ENCODE results near the gene ADAM19. TPM values are rescaled to one million over a fixed set of nuclear protein-coding genes. Genes with fewer than 3 reads are reported as not detected.

The ADAM19 gene
- total RNA-seq, 2 donors from 2014 or later, result 9.5 to 85.9 TPM

GRCh38 chr5:157576678-157577077, 1.1 kb upstream of the ADAM19 start:
- DNase-seq (ENCODE audit: low spot score in 2 of 2) (no peak), ATAC-seq (no peak)
- no peak overlapping the region for H3K27ac Mint-ChIP-seq
- H3K9me3 Mint-ChIP-seq, result no peaks in the 10 kb centered on the region
- H3K36me3 Mint-ChIP-seq, result peaks cover 5 to 25% of the 10 kb centered on the region in 2 donors

- peak in 1 of 2 donors; percentile 37 for DNase-seq (ENCODE audit: low spot score in 2 of 2)
- peak; percentile 40 to 52 for ATAC-seq
- H3K9me3 Mint-ChIP-seq, result no peaks in the 10 kb centered on the region
- H3K27ac Mint-ChIP-seq, result peak overlapping the region; percentile 62 to 75
- H3K36me3 Mint-ChIP-seq, result peaks cover 9 to 42% of the 10 kb centered on the region in 2 donors
Measured at GRCh38 chr5:157574456-157575380, 857 bp downstream of the ADAM19 start.

DNA sequence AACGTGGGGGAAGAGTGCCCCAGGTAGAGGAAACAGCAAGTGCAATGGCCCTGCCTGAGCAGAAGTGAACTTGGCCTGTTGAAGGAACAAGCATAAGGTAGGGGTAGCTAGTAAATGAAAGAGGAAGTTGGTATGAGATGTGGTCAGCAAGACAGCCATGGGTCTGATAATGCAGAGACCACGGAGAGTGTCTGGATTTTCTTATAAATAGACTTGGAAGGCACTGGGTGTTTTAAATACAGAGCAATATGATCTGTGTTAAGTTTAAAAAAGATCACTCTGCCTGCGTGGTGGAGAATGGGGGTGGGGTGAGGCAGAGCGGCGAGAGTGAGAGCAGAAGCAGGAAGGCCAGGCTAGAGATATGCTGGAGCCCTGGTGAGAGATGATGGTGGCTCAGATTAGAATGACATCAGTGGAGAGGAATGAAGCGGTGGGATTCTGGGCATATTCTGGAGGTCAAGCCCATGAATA, 4.2 kb downstream of the ADAM19 start:
- DNase-seq (ENCODE audit: low spot score in 2 of 2) (peak in 1 of 2 donors; percentile 22), ATAC-seq (peak in 1 of 2 donors; percentile 18)
- no peak overlapping the region for H3K27ac Mint-ChIP-seq
- peaks cover 12 to 74% of the 10 kb centered on the region in 2 donors for H3K36me3 Mint-ChIP-seq
- no peaks in the 10 kb centered on the region for H3K9me3 Mint-ChIP-seq

GRCh38 chr5:157570531-157571200, 4.9 kb downstream of the ADAM19 start:
- DNase-seq (ENCODE audit: low spot score in 2 of 2) (no peak), ATAC-seq (peak in 1 of 2 donors; percentile 11)
- H3K36me3 Mint-ChIP-seq, result peaks cover 12 to 74% of the 10 kb centered on the region in 2 donors
- no peak overlapping the region for H3K27ac Mint-ChIP-seq
- no peaks in the 10 kb centered on the region for H3K9me3 Mint-ChIP-seq

GRCh38 chr5:157568720-157569119, 6.9 kb downstream of the ADAM19 start:
- ATAC-seq, result no peak
- H3K36me3 Mint-ChIP-seq, result peaks cover 7 to 62% of the 10 kb centered on the region in 2 donors
- H3K27ac Mint-ChIP-seq, result no peak overlapping the region
- DNase-seq (ENCODE audit: low spot score in 2 of 2), result no peak
- no peaks in the 10 kb centered on the region for H3K9me3 Mint-ChIP-seq

- DNase-seq (ENCODE audit: low spot score in 2 of 2), result no peak
- H3K36me3 Mint-ChIP-seq, result peaks cover 7 to 64% of the 10 kb centered on the region in 2 donors
- no peak for ATAC-seq
- no peak overlapping the region for H3K27ac Mint-ChIP-seq
- no peaks in the 10 kb centered on the region for H3K9me3 Mint-ChIP-seq
Measured at GRCh38 chr5:157568222-157568621, 7.4 kb downstream of the ADAM19 start.

GRCh38 chr5:157566902-157567489, 8.6 kb downstream of the ADAM19 start:
- peaks cover 7 to 74% of the 10 kb centered on the region in 2 donors for H3K36me3 Mint-ChIP-seq
- no peak for DNase-seq (ENCODE audit: low spot score in 2 of 2)
- no peak overlapping the region for H3K27ac Mint-ChIP-seq
- no peak for ATAC-seq
- no peaks in the 10 kb centered on the region for H3K9me3 Mint-ChIP-seq

DNA sequence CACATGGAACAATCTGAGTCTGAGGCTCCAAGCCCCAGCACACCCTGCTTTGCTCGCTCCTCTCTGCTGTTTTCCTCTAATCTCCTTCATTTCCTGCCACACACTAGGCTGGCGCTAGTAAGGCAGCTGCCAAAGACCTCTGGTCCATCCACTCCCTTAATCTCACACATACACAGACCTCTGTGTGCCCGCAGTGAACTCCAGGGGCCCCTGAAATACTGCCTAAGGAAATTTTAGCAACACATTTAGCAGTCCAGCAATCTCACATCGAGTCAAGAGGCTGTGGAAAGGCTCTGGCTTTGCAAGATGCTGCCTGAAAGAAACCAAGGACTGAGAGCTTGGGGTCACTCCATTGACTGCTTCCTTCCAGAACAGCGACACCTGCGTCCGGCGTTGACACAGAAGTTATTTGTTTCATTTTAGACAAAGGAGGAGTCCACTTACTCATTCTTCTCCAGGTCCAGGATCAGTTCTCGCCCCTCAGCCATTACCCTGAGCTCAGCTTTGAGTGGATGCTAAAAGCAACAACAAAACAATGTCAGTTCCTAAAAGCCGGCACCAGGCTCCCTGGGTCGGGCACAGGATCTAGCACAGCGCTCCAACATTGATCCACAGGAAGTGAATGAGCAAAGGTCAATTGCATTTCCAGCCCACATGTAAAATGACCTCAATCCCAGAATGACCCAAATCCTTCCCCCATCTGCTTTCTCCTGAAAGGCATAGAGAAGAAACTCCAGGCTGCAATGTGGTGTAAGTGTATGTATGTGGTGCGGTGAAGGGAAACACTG, 11.5 kb downstream of the ADAM19 start:
- Mint-ChIP-seq H3K27ac (peak overlapping the region in 1 of 2 donors; percentile 83), H3K36me3 (peaks cover 0 to 64% of the 10 kb centered on the region in 2 donors), H3K9me3 (no peaks in the 10 kb centered on the region)
- no peak for ATAC-seq
- DNase-seq (ENCODE audit: low spot score in 2 of 2), result no peak

DNA sequence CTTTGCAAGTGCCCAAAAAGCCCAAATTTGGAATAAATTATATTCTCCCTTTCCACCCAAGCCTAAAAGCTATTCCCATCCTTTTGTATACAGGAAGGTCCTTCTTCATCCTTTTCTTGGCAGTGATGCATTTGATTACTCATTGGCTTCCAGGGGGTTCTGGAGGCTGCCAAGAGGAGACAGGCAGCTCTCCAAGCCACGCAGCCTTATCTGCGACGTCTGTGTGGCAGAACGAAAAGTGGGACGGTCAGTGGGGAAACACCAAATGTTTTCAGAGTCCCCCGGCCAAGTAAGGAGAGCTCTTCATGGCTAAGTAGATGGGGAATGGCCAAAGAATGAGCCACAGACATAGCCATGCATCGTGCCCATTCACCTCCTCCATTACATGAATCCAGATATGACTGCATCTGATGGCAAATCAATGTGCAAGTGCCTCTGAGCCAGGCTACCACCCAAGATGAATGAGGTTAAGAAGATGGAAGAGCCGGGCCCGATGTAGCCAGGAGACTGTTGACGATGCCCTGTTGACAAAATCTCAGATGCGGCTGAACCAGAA, 12.1 kb downstream of the ADAM19 start:
- Mint-ChIP-seq H3K9me3 (no peaks in the 10 kb centered on the region), H3K27ac (peak overlapping the region in 1 of 2 donors; percentile 83), H3K36me3 (peaks cover 0 to 58% of the 10 kb centered on the region in 2 donors)
- DNase-seq (ENCODE audit: low spot score in 2 of 2) (no peak), ATAC-seq (peak in 1 of 2 donors; percentile 24)

DNA sequence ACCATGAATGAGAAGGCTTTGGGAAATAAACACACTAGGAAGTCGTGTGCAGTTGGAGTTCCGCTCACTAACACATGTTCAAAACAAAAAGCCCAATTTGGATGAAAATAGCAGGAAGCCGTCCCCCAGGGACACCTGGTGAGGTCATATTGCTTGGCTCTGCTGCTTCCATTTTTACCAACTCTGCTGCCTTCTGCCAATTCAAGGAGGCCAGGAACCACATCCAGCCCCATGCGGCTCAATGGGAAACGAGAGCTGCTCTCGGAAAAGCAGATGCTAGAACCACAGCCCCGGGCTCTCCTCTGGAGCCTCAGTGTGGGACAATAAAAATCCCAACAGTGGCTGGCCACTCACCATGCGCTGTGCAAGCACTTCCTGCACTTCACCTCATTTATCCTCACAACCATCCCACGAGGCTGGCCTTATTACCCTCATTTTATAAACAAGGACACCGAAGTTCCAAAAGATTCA, 13.4 kb downstream of the ADAM19 start:
- no peaks in the 10 kb centered on the region for H3K9me3 Mint-ChIP-seq
- H3K36me3 Mint-ChIP-seq, result peaks cover 0 to 50% of the 10 kb centered on the region in 2 donors
- H3K27ac Mint-ChIP-seq, result no peak overlapping the region
- ATAC-seq (no peak), DNase-seq (ENCODE audit: low spot score in 2 of 2) (no peak)

DNA sequence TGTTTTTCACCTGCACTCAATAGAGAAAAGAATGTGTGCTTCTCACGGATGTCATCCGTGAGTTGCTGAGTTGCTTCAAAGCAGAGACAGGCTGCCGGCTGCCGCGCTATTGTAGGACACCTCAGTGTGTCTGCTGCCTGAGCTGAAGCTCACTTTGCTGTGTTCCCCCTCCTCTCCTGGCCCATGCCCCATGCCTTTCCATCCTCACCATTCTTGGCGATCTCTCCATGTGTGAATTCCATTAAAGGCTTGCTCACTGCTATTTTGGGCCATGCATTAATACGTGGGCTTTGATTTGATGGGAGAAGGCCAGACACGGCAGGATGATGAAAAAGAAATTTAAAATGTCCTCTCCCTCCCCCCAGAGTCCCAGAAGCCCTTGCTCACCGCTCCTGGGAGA, 14.5 kb downstream of the ADAM19 start:
- peaks cover 0 to 52% of the 10 kb centered on the region in 2 donors for H3K36me3 Mint-ChIP-seq
- H3K9me3 Mint-ChIP-seq, result no peaks in the 10 kb centered on the region
- H3K27ac Mint-ChIP-seq, result no peak overlapping the region
- ATAC-seq (no peak), DNase-seq (ENCODE audit: low spot score in 2 of 2) (no peak)

GRCh38 chr5:157559301-157559700, 16.3 kb downstream of the ADAM19 start:
- H3K36me3 Mint-ChIP-seq, result peaks cover 0 to 52% of the 10 kb centered on the region in 2 donors
- no peak for ATAC-seq

GRCh38 chr5:157558681-157559080, 16.9 kb downstream of the ADAM19 start:
- Mint-ChIP-seq H3K27ac (no peak overlapping the region), H3K36me3 (peaks cover 0 to 47% of the 10 kb centered on the region in 2 donors), H3K9me3 (no peaks in the 10 kb centered on the region)
- no peak for ATAC-seq
- DNase-seq (ENCODE audit: low spot score in 2 of 2), result no peak

More at GRCh38 chr5:157559301-157559700, 16.3 kb downstream of the ADAM19 start:
- DNase-seq (ENCODE audit: low spot score in 2 of 2), result no peak
- Mint-ChIP-seq H3K27ac (no peak overlapping the region), H3K9me3 (no peaks in the 10 kb centered on the region)

DNA sequence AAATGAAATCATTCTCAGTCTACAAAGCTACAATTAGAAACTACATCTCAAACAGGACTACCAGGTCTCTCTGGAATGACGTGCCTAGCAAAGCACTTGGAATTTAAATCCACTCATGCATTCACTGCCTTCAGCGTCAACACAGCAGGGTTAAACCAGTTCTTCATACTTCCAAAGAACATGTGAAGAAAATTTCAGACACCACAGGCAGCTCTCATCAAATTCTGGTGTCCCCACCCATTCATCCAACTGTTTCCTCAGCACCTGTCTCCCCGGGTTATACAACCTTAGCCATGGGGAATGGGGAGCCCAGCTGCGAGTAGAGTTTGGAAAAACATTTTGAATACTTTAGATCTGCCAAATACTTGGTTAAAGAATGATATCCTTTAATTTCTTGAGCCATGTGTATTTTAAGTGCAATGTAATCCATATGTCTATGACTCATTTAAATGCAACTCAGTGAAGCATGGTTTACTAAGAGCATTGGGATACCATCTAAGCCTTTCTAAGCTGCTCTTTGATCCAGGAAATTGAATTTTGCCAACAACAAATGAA, 17.5 kb downstream of the ADAM19 start:
- no peak for DNase-seq (ENCODE audit: low spot score in 2 of 2)
- no peak for ATAC-seq
- no peaks in the 10 kb centered on the region for H3K9me3 Mint-ChIP-seq
- no peak overlapping the region for H3K27ac Mint-ChIP-seq
- H3K36me3 Mint-ChIP-seq, result peaks cover 0 to 42% of the 10 kb centered on the region in 2 donors

DNA sequence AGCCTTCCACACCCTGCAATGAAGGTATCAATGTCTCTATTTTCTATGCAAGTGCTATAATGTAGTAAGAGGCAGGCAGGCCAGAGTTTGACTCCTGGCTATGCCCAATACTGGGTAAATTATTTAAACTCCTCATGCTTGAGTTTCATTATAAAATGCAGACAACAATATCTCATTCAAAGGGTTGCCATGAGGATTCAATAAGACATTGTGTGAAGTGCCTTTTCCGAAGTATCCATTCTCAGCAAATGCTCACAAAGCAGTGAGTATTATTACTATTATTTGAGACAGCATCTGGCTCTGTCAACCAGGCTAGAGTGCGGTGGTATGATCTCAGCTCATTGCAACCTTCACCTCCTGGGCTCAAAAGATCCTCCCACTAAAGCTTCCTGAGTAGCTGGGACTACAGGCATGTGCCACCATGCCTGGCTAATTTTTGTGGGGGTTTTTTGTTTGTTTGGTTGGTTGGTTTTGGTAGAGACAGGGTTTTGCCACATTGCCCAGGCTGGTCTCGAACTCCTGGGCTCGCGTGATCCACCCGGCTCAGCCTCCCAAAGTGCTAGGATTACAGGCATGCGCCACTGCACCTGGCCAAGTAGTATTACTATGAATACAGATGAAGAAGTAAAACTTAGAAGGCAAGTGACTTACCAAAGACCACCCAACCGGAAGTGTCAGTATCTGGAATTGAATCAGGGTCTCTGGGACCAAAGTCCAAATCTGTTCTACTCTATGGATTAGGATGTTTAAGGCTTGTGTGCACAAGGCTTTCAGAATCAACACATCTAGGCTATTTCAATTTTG, 18.8 kb downstream of the ADAM19 start:
- peaks cover 0 to 33% of the 10 kb centered on the region in 2 donors for H3K36me3 Mint-ChIP-seq
- no peak overlapping the region for H3K27ac Mint-ChIP-seq
- no peak for ATAC-seq
- H3K9me3 Mint-ChIP-seq, result no peaks in the 10 kb centered on the region
- DNase-seq (ENCODE audit: low spot score in 2 of 2), result no peak

Data from activated naive CD4-positive, alpha-beta T cell treated with anti-CD3 and anti-CD28 coated beads, Interleukin-2, amount 50 U/mL, for 72 hours (primary cell).